ENCODE measurements around the gene AMIGO2.

The AMIGO2 gene

GRCh38 chr12:47032644-47033043, 47.1 kb downstream of the AMIGO2 start:
- DNase-seq = no peak

- no peak for DNase-seq
These were observed 49.9 kb downstream of the AMIGO2 start for GRCh38 chr12:47029903-47030302.

GRCh38 chr12:47028981-47029708, 50.6 kb downstream of the AMIGO2 start:
- DNase-seq = no peak

- DNase-seq = no peak
These were observed 51.6 kb downstream of the AMIGO2 start for GRCh38 chr12:47028186-47028585.
